ENCODE data around the gene CDK6. TPM values are rescaled to one million over a fixed set of nuclear protein-coding genes. Genes with fewer than 3 reads are reported as not detected.

CDK6 gene
- total and polyA plus RNA-seq, 9 of the 15 experiments (the other 6 are each of a cell fraction or from before 2014, with no cell fraction given) = 7.6 to 109 (median 44.4) TPM

- Histone ChIP-seq H3K4me2 (ENCODE audit: insufficient read depth, low read length) (no peak overlapping the region), H3K27me3 (ENCODE audit: control insufficient read depth in 2 of 2, insufficient read depth in 2 of 2, low read length in 2 of 2) (no peaks in the 10 kb centered on the region), H3K4me1 (replicated peaks in 1 of 2; ENCODE audit: control insufficient read depth in 2 of 2, insufficient read depth in 2 of 2, low read length in 2 of 2) (peaks cover 0 to 16% of the 10 kb centered on the region in 2 experiments; a peak in 3 of 5 replicates), H2AFZ (ENCODE audit: low read depth, low read length) (no peak overlapping the region), H4K20me1 (replicated peaks; ENCODE audit: control insufficient read depth, insufficient read depth, low read length) (no peaks in the 10 kb centered on the region; the same call in 1 of the 2 replicates), H3K9me3 (replicated peaks; ENCODE audit: control insufficient read depth, insufficient read depth, low read depth, low read length) (no peaks in the 10 kb centered on the region), H3K4me3 (no peak overlapping the region), H3K9me1 (ENCODE audit: control insufficient read depth, insufficient read depth, low read length) (no peaks in the 10 kb centered on the region), H3K36me3 (ENCODE audit: control insufficient read depth, insufficient read depth, low read length) (no peaks in the 10 kb centered on the region; the same call in 2 of the 3 replicates), H3K9ac (ENCODE audit: insufficient read depth in 1 of 2, low read depth in 2 of 2, low read length in 2 of 2) (no peak overlapping the region), H3K27ac (ENCODE audit: extremely low read depth, low read depth, low read length) (no peak overlapping the region), H3K79me2 (ENCODE audit: control insufficient read depth, insufficient read depth, low read length) (peaks cover 87% of the 10 kb centered on the region)
- WGBS (ENCODE audit: insufficient coverage, low coverage, missing lambda C conversion rate) = 86% methylated on average over 1 of the region's 1 CpG
- no peak for DNase-seq (ENCODE audit: extremely low read depth in 1 of 4, low spot score in 3 of 4)
- FAIRE-seq = no peak
- in situ Hi-C loops (cut with MboI) = no loop called here
- no TSS peak for BruUV-seq (replicated peaks)
- ATAC-seq = no peak
- ChIA-PET POLR2A (no interaction called here), CTCF (ENCODE audit: low intra/inter-chr PET ratio) (no interaction called here)
- intact Hi-C loops (cut with micrococcal nuclease) = no loop called here
- no peak for TF ChIP-seq IRF9 (tag; IDR thresholded peaks at IDR 0.05)
- no peak for TF ChIP-seq PHF8 (IDR thresholded peaks at IDR 0.05; ENCODE audit: borderline replicate concordance, low read length)
- TF ChIP-seq HIVEP1 (CRISPR knock-in tag; IDR thresholded peaks at IDR 0.05) = no peak
- TF ChIP-seq POLR3G (IDR thresholded peaks at IDR 0.05; ENCODE audit: extremely low read depth, insufficient read length, insufficient replicate concordance) = no peak
- no peak for TF ChIP-seq IRF2 (CRISPR knock-in tag; IDR thresholded peaks at IDR 0.05)
- TF ChIP-seq YY1 (IDR thresholded peaks at IDR 0.05; ENCODE audit: borderline replicate concordance in 1 of 3, control insufficient read depth in 1 of 3, extremely low read depth in 1 of 3, insufficient read depth in 3 of 3, insufficient read length in 1 of 3, insufficient replicate concordance in 2 of 3, low read depth in 1 of 3, low read length in 2 of 3) = no peak
- no peak for TF ChIP-seq ZNF583 (CRISPR knock-in tag; IDR thresholded peaks at IDR 0.05)
- TF ChIP-seq RFX7 (CRISPR knock-in tag; IDR thresholded peaks at IDR 0.05) = no peak
- TF ChIP-seq ZNF764 (CRISPR knock-in tag; IDR thresholded peaks at IDR 0.05; ENCODE audit: low read depth) = no peak
- no peak for TF ChIP-seq JUNB (CRISPR knock-in tag; conservative IDR thresholded peaks at IDR 0.05)
These were observed 39.1 kb downstream of the CDK6 start for GRCh38 chr7:92797284-92797683.

All from K562 (cell line).